Posterior cingulate gyrus (tissue), 11 donors: ENCODE data around the gene IFNA17.
"Not testable (repeated sequence)": the region's sequence is repeated elsewhere in the genome, so short reads cannot be mapped to it uniquely, and the experiment has no call there.

Experiments used
- DNase-seq, 10 donors: peaks; one replicate each; pipeline versions ENCODE4 v3.0.0 to v3.0.0-alpha.2; 2020 to 2021; ENCODE audit warnings: mixed read lengths in 3 of 10
- intact Hi-C: fragments of 100-400 bp; cut with DNase I; formaldehyde crosslinking; loops from one replicate; pipeline ENCODE4 v1.15.1; 2023

IFNA17 gene

DNA sequence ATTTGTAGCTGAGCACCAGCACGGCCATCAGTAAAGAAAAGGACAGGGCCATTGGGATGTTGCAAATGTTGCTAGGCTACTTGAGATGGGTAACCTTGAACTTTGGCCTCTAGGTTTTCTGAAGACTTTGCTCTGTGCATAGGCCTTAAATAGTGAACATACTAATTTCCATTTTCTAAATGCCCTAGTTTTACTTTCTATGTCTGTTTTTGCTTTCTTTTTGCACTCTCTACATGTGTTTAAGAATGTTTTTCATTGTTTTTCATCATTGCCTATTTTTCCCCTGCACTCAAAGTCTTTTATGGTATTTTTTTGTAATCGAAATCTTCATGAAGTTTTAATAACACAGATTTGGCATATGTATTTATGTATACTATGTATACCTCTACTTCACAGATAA lies at the start of gene IFNA17:
Gene IFNA17 (minus strand): TSS at position 101 of the 400 bp plus-strand sequence. CDS start 49 bp downstream, at position 52.
- intact Hi-C loops = no loop called here

DNA sequence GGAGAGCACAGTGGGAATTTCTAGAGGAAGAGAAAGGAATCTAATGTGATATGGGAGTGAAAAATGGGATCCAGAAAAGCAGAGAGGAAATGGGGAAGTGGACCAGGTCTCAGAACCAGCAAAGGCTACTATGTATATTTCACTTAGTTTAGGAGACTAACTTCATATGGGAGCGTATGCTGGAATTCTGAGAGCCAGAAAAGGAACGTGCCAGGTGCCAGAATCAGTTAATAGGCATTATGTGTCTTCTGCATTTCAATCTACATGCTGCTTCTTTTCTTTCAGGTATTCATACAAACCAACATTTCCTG lies 40.3 kb upstream of the IFNA17 start:
- intact Hi-C loops = no loop called here
- no peak for DNase-seq

More for the DNA sequence above, at the start of gene IFNA17:
- no peak for DNase-seq

- peak in 1 of 10 donors; percentile 36 for DNase-seq
- intact Hi-C loops = no loop called here
Measured at GRCh38 chr9:21267485-21268346, 39.7 kb upstream of the IFNA17 start.

- intact Hi-C loops = no loop called here
- DNase-seq = no peak
Measured at GRCh38 chr9:21266733-21267484, 38.9 kb upstream of the IFNA17 start.

DNA sequence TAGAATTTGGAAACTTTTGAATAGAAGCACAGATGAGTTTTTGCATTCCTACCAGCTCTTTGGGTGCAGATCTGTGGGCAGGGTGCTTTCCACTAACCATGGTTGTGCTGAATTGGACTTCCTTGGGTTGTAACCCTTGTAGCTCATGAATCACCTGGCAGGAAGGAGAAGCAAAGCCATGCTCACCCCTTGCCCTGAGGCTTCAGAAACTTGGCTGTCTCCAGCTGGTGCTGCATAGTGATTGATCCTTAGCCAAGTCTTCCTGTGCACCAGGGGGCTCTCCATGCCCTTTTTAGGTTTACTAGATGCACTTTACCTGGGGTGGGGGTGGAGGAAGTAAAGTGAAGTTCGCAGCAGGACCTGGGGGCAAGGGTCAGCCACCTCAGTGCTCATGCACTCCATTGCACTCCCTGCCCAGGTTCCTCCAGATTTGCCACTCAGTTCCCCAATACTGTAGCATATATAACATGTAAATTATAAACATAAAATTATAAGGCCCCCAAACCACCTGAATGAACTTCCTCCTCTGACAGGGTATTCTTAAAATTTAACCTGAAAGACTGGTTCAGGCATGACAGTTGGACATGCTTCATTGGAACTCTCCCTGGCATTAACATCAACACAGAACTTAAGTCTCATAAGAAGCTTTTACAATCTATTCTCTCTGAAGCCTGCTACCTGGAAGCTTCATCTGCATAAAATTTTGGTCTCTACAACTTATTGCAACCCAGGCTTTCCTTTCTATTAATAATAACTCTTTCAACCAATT lies 37.6 kb upstream of the IFNA17 start:
- intact Hi-C loops = no loop called here
- peak in 1 of 10 donors; percentile 46 for DNase-seq

GRCh38 chr9:21255538-21256212 lies 27.7 kb upstream of the IFNA17 start:
- DNase-seq = no peak
- intact Hi-C loops = no loop called here

DNA sequence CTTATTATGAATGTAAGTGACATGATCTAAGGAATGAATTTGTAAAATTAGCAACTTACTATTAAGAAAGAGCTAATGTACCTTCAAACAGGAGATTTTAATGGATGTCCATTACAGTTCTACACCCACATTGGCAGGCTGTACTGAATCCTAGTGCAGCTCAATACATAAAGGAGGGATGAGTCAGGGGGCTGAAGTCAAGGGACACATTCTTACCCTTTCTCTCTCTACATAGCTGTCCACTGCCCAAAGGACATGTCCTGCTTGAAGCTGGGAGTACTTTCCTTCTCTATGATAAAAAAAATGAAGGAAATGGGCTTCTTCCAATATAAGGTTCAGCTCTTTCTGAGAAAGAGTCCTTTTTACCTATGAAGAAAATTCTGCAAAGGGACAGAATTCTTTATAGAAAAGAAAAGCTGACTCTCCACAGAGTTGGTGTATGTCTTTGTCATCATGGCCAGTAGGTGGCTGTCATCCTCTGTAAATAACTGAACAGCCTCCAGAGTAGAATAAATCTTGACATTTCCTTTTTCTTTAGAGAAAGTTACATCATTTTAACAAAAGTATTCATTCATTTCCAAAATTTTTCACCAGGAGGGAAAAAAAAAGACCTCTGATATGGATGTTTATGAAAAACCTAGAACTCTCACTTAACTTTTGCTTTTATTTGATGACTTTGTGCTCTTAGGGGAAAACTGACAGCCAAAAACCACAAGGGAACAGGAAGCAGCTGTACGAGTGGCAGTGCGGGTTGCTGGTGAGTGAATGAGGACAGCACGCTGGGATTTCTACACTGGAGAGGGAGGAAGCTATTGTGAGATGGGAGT lies 24.9 kb upstream of the IFNA17 start:
- intact Hi-C loops = loop anchor here (5.0 kb wide), 1 partner anchor 144 kb away; no protein-coding TSS in a partner anchor
- peak in 7 of 10 donors; percentile 21 to 77 (median 25) for DNase-seq

GRCh38 chr9:21251638-21252037 lies 23.6 kb upstream of the IFNA17 start:
- no peak for DNase-seq
- intact Hi-C loops = loop anchor here (5.0 kb wide), 1 partner anchor 146 kb away; no protein-coding TSS in a partner anchor

- intact Hi-C loops = loop anchor here (5.0 kb wide), 1 partner anchor 146 kb away; no protein-coding TSS in a partner anchor
- no peak for DNase-seq
Measured at GRCh38 chr9:21251190-21251589, 23.2 kb upstream of the IFNA17 start.

- no peak for DNase-seq
- intact Hi-C loops = no loop called here
Measured at GRCh38 chr9:21244836-21245235, 16.8 kb upstream of the IFNA17 start.

DNA sequence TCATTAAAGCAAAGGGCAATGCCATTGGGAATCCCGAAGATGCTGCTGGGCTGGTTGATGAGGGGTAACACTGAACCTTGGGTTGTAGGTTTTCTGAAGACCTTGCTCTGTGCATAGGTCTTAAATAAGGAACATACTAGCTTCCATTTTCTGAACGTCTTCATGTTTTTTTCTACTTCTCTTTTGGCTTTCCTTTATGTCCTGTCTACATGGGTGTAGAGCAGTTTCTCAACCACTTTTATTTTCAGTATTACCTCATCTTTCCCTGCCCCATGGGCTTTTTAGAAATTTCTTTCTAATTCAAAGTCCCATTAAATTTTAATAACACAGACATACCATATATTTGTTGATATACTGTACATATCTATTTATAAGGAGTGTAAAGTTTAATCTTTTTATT lies 11.9 kb upstream of the IFNA17 start, which contains the start of gene IFNA14:
Gene IFNA14 (minus strand): TSS at position 95 of the 400 bp plus-strand sequence. CDS start 70 bp downstream, at position 25.
- DNase-seq = no peak
- intact Hi-C loops = loop anchor here (10.0 kb wide), 1 partner anchor 555 kb away; no protein-coding TSS in a partner anchor

DNA sequence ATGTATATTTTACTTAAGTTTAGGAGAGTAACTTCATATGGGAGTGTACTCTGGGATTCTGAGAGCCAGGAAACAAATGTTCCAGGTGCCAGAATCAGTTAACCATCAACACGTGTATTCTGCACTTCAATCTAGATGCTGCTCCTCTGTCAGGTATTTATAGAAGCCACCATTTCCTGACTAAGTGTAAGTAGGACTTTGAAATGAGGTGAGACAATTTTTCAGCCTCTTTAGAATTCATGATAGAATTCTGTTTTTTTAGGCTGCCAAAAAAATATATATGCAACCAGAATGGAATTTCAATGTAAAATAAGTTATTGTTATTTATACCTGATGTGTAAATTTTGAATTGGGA lies 8.3 kb upstream of the IFNA17 start:
- intact Hi-C loops = loop anchor here (10.0 kb wide), 1 partner anchor 558 kb away; no protein-coding TSS in a partner anchor
- not testable (repeated sequence) for DNase-seq

GRCh38 chr9:21235468-21236359 lies 7.7 kb upstream of the IFNA17 start:
- intact Hi-C loops = loop anchor here (10.0 kb wide), 1 partner anchor 559 kb away; no protein-coding TSS in a partner anchor
- peak in 5 of 10 donors; percentile 17 to 83 (median 23) for DNase-seq

- intact Hi-C loops = loop anchor here (10.0 kb wide), 1 partner anchor 561 kb away; no protein-coding TSS in a partner anchor
- no peak for DNase-seq
Measured at GRCh38 chr9:21234153-21234687, 6.2 kb upstream of the IFNA17 start.

DNA sequence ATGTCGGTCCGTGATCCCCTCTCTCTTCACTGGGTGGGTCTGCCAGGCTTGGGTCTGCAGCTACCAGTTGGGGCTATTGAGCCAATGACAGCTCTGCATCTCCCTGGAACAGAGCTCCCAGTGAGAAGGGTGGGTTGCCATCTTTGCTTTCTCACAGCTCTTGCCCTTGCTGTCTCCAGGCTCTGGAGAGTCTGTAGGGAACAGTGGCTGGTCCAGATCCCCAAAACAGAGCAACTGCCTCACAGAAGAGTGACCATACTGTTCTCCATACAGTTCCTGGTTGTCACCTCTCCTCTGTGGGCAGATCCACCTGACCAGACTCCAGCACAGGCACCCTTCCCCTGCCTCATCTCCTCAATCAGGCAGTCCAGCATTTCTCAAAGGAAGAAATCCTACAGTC lies 5.2 kb upstream of the IFNA17 start:
- intact Hi-C loops = loop anchor here (10.0 kb wide), 1 partner anchor 562 kb away; no protein-coding TSS in a partner anchor
- DNase-seq = no peak

GRCh38 chr9:21217211-21217610 lies 10.8 kb downstream of the IFNA17 start, which contains the start of gene IFNA16:
TSS of gene IFNA16 (minus strand) at chr9:21217311. CDS start at chr9:21217305, 6 bp downstream.
- intact Hi-C loops, DNase-seq: not testable (repeated sequence)
